HG03095 (cell line): Measurements from ENCODE around the gene KCTD10.
"Not testable (repeated sequence)": the region's sequence is repeated elsewhere in the genome, so short reads cannot be mapped to it uniquely, and the experiment has no call there.

Experiments used
- ATAC-seq: cut with Tn5 transposase; IDR thresholded peaks from one replicate; pipeline ENCODE4 v1.9.1; 2021; ENCODE audit warnings: moderate library complexity; ENCODE audit not compliant: unreplicated experiment

KCTD10 gene

GRCh38 chr12:109475121-109475520 is 2.0 kb downstream of the KCTD10 start:
- ATAC-seq = no peak

- ATAC-seq = not testable (repeated sequence)
These were observed 3.4 kb downstream of the KCTD10 start for GRCh38 chr12:109473526-109474270.

GRCh38 chr12:109473006-109473405 is 4.1 kb downstream of the KCTD10 start:
- ATAC-seq = no peak

- ATAC-seq = no peak
These were observed 7.6 kb downstream of the KCTD10 start for GRCh38 chr12:109469517-109469916.

GRCh38 chr12:109467978-109468676 is 9.0 kb downstream of the KCTD10 start:
- ATAC-seq = no peak

- ATAC-seq = no peak
These were observed 10.3 kb downstream of the KCTD10 start for GRCh38 chr12:109466821-109467220.

GRCh38 chr12:109466305-109466704 is 10.8 kb downstream of the KCTD10 start:
- ATAC-seq = no peak

GRCh38 chr12:109464642-109465351 is 12.3 kb downstream of the KCTD10 start:
- no peak for ATAC-seq

GRCh38 chr12:109463756-109464155 is 13.3 kb downstream of the KCTD10 start:
- no peak for ATAC-seq

- no peak for ATAC-seq
These were observed 14.0 kb downstream of the KCTD10 start for GRCh38 chr12:109462868-109463692.

- no peak for ATAC-seq
These were observed 15.0 kb downstream of the KCTD10 start for GRCh38 chr12:109461846-109462756.

GRCh38 chr12:109461049-109461845 is 15.9 kb downstream of the KCTD10 start:
- ATAC-seq = no peak

- no peak for ATAC-seq
These were observed 16.6 kb downstream of the KCTD10 start for GRCh38 chr12:109460538-109460937.

GRCh38 chr12:109459247-109459646 is 17.9 kb downstream of the KCTD10 start:
- no peak for ATAC-seq

- no peak for ATAC-seq
These were observed 18.3 kb downstream of the KCTD10 start for GRCh38 chr12:109458771-109459208.

GRCh38 chr12:109458086-109458485 is 19.0 kb downstream of the KCTD10 start:
- ATAC-seq = no peak

GRCh38 chr12:109455706-109456105 is 21.4 kb downstream of the KCTD10 start:
- no peak for ATAC-seq

- ATAC-seq = no peak
These were observed 24.6 kb downstream of the KCTD10 start for GRCh38 chr12:109452489-109452888.

GRCh38 chr12:109451400-109451799 is 25.7 kb downstream of the KCTD10 start:
- no peak for ATAC-seq
